ENCODE data around the gene PPM1G.

DNA sequence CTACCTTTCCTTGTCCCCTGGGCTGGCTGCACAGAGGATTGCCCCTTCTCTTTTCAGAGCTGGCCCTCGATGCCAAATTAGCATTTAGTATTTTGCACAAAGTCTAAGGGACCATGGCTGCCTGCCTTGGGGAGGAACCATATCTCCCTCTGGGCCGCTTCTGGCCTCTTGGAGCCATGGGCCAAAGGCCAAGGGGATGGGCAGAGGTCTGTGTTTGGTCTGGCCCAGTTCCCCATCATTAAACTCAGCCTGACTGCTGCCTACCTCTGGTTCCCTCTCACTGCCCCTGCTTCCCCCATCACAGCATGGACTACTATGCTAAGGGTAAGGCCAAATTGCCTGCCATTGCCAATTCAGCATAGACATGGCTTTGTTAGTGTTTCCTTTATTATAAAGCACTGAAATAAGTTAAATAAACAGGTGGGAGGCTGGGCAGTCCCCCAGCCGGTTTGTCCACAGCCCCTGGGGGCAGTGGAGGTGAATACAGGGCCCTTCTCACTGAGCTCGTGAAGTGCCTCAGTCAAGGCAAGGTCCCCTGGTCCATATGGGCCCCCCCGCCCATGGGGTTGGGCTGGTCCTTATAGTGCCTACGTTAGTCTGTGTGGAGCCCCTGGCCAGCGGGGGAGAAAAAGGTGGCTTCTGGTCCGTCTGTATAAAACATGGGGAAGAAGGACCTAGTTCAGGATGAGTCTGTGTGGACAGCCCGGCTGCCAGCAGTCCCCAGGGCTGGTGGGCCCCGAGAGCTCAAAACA, 32.3 kb downstream of the PPM1G start:
- no peak for TF ChIP-seq GATA2 (IDR thresholded peaks at IDR 0.05; ENCODE audit: low read depth, low read length)
- TF ChIP-seq GATA3 (IDR thresholded peaks at IDR 0.05; ENCODE audit: low read depth, low read length): no peak

Measured in SH-SY5Y (cell line).